Measurements from ENCODE around the gene PTPRN2.
"Not testable (repeated sequence)": the region's sequence is repeated elsewhere in the genome, so short reads cannot be mapped to it uniquely, and the experiment has no call there.

PTPRN2 gene

DNA sequence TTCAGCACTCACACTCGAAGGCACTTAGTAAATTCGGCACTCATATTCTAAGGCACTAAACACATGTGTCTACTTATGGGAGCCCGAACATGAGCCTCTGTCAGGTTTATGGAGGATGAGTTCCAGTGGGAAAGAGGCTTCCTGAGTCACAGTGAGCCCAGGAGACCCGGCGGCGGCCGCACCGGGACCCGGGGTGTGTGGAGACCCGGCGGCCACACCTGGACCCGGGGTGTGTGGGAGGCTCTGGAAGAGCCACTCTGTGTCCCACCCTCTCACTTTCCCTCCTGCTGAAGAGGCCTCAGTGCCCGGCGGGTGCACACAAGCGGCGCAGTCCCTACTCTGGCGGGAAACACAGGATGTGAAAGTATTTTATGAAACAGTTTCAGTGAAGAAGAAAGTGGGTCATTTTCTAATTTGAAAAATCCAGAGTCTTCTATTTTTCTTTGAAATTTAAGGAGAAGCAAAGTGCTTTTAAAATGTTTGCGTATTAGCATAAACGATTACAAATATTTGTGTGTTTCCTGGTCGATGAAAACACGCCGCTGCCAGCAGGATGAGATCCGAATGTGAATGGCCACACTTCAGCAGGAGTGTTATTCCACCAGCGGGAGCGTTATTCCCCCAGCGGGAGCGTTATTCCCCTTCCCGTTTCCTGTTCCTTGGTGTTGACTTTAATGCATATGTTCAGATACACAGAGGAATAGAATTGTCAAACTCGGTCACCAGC is 625.7 kb downstream of the PTPRN2 start:
- no peak for DNase-seq (ENCODE audit: low read depth in 2 of 2)

DNA sequence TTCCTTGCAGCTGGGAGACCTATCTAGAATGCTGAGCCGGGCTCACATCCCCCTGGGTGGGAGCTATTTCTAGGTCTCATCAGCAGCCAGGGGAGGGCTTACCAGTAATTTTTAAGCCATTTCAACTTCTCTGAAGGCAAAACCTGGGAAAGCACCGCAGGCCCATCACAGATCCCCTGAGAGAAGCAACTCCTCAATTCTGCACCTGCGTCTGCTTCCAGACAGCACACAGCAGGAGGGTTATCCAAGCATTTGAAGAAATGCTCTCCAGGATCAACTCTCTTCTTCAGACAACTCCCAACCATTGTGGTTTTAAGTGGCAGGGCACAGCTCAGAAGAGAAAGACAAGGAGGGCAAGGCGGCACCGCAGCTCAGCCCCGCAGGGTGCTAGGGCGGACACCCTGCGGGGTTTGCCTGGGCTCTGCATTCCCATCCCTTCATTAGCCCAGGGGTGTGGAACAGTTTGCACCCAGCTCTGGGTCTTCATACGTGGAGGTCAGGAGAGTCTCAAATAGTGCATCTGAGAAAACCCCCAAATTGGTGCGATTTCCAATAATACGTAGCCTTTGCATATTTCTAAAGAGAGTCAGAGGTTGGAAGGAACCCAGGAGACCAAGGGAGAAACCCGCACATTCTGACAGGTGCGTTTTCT is 632.1 kb downstream of the PTPRN2 start:
- DNase-seq (ENCODE audit: low read depth in 2 of 2), result no peak

DNA sequence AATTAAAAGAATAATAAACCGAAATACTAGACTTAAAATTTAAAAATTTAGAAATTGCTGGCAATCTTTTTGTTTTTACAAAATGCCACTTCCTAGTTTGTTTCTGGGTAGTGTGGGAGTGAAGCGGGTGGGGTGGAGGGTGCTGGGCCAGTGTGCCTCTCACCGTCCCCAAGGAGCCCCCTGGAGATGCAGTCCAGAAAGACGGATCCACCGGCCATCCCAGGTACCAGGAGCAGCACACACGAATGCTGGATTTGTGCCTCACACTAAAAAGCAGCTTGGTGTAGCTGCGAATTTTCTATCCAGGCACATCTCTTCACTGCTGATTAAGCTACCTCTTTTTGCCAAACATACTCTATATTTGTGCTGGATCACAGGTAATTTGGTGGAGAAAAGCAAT is 632.7 kb downstream of the PTPRN2 start:
- DNase-seq (ENCODE audit: low read depth in 2 of 2), result no peak

DNA sequence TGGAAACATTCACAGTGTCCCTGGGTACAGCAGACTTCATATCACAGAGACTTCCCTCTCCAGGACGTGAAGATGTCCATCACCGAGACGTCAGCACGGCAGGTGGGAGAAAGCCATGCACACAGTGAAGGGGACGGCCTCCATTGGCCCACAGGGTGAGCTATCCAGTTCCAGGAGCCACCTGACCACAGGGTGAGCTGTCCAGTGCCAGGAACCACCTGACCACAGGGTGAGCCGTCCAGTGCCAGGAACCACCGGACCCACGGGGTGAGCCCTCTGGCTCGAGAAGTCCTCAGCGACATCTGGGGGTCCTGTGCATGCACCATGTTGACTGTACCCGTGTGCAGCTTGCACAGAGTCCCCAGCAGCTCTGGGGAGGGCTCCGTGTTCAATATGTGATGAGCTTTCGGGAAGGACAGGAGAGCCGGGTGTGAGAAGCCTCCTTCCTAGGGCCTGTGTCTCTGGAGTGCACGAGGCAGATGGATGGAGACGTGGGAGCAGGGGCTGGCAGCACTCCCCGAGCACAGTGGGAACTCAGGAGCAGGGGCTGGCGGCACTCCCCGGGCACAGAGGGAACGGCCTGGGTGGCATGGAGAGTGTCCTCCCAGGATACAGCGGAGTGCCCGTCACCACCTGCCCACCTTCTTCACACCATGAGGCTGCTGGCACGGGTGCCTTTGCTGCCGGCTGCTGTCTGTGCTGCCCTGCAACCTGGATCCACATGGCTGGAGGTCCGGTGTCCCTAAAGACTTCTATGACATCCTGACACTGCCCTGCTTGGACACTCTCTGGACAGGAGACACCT is 634.6 kb downstream of the PTPRN2 start:
- no peak for DNase-seq (ENCODE audit: low read depth in 2 of 2)

DNA sequence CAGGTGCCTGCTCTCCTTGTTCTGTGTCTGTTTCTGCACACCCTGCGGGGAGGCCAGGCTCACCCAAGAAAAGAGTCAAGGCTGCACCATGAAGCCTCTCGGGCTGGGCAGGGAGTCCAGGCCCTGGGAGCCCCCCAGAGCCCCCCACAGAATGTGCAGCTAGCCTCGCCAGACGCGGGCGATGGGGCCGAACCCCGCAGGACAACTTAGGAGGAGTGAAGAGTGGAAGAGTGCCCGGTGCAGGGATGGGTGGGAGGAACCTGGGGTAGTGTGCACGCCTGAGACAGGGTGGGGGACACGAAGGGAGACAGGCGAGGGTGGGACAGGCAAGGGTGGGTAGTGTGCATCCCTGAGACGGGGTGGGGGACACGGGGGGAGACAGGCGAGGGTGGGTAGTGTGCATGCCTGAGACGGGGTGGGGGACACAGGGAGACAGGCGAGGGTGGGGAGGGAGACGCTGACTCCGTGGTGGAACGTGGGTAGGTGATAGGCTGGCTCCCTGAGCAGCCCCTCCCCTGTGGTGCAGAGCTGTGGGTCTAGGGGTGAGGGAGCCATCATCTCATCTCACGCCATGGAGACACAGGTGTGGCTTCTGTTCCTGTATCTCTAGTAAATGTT is 635.5 kb downstream of the PTPRN2 start:
- no peak for DNase-seq (ENCODE audit: low read depth in 2 of 2)

DNA sequence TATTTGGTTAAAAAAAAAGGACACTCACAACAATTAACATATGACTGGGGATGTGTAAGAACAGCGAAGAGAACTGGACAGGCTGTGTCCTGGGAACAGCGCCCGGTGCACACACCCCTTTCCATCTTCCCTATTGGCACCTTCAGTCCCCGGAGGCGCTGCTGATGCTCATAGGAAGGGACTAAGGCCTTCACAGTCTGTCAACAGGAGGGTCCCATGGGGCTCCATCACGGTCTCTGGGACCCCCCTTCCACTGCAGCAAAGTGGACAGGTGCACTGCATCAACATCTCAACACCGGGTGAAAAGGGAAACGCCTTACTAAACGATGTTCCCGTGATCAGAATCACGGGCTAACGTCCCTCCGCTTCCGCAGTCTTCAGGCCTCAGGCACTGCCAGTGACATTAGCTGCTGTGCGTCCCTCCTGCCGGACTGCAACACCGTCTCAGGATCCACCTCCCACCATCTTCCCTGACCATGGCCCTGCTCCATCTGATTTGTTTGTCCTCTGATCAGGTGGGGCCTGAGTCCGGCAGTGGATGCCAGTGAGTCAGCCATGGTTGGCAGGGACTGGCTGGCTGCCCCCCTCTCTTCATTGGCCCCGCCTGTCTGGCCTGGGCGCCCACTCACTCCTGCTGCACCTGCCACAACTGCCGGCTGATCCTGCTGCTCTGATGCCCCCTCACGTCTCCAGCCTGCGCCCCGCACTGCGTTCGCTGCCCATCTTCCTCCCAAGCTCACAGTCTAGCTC is 636.1 kb downstream of the PTPRN2 start:
- no peak for DNase-seq (ENCODE audit: low read depth in 2 of 2)

DNA sequence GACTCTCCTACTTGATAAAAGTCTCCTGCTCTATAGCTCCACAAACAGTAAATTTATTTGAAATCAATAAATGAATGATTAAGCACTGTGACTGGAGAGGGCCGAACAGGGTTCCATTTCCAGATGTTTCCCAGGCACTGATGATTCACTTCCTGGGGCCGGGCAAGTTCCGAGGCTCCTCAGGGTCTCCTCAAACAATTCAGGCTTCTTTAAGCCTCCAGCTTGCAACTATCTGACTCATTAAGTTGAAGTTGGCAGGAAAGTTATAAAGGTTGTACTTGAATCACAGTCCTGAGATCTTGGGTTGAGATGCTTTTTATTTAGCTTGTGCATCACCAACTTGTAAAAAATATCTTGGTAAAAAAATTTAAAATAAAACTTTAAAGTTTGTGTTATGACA is 637.9 kb downstream of the PTPRN2 start:
- DNase-seq (ENCODE audit: low read depth in 2 of 2), result no peak

DNA sequence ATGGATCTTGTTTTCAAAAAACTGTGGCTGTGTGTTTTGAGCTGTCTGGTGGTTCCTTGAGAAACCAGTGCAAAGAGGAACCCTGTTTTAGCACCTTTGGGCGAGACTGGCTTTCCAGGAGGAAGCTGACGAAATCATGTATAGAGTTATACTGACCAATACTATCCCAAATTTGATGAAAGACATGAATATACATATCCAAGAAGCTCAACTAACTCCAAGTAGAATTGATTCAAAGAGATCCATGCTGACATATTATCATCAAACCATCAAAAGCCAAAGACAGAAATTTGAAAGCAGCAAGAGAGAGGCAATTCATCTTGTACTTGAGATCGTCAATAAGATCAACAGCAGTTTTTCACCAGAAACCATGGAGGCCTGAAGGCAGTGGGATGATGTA is 640.1 kb downstream of the PTPRN2 start:
- no peak for DNase-seq (ENCODE audit: low read depth in 2 of 2)

DNA sequence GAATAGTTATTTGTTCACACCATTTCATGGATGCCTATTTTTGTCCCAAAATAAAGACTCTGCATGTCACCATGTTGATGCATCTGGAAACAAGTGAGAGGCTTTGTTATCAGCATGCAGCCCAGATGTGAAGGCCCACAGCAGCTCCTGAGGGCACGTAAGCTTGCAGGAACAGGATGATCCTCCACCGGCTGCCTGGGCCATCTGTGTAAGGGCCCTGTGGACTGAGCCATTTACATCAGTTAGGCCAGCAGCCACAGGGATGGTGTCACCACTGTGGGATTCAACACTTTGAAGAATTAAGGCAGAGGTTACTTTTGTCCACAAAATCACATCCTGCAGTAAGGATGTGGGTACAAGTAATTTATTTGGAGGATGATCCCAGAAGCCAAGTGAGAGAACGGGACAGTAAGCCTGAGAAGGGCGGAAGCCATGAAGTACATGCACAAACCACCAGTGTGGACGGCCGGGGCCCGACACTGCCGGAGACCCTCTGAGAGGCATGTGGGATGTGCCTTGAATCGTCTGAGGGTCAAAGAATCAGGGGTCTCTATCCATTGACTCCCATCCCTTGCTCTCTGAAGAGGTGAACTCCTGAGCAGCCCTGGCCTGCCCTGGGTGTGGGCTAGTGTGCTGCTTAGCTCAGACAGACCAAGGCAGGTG is 641.1 kb downstream of the PTPRN2 start:
- DNase-seq (ENCODE audit: low read depth in 2 of 2), result no peak

DNA sequence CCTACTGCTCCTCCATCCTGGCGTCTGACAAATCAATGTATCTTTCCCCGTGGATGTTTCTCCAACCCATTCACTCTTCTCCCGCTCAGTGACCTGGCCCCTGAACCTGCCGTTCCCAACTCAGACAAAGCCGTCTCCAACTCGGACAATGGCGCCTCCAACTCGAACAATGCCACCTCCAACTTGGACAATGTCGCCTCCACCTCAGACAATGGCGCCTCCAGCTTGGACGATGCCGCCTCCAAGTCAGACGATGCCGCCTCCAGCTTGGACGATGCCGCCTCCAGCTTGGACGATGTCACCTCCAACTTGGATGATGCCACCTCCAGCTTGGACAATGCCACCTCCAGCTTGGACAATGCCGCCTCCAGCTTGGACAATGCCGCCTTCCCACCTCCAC is 642.2 kb downstream of the PTPRN2 start:
- no peak for DNase-seq (ENCODE audit: low read depth in 2 of 2)

DNA sequence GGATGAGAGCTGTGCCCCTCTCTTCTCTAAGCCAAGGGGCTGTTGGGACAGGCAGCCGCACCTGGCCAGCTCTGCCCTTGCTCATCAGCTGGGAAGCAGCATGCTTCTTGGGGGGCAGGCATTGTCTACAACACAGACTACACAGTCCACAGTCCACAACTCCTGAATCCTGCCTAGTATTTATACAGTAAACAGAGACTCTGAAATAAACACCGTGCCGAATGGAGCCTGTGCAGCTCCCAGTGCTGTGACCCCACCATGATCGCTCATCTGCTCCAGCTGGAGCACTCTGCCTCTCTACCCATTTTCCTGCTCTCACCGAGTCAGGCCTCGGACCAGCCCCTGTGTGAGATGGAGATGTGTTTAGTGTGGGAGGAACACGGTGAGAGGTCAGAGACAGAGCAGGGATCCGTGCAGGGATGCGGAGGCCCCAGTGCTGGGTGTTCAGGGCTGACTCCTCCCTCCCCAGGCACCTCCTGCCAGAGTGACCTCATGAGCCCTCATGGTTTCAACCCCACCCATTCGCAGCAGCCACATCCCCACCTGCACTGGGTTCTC is 642.8 kb downstream of the PTPRN2 start:
- no peak for DNase-seq (ENCODE audit: low read depth in 2 of 2)

DNA sequence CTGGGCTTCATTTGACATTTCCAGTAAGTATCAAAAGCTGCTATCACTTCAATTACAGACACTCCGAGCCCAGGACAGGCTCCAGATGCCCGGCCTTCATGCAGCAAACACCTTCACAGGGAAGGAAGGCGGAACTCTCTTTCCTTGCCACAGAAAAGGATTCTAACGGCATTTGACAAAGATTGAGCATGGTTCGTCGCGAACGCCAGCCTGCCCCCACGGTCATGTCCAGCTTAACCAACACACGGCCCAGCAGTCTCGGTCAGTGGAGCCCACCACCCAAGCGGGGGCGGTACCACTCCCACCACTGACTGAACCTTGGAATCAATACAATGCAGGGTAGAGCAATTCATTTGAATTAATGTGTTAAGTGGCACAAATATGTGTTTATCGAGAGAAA is 643.6 kb downstream of the PTPRN2 start:
- DNase-seq (ENCODE audit: low read depth in 2 of 2), result no peak

DNA sequence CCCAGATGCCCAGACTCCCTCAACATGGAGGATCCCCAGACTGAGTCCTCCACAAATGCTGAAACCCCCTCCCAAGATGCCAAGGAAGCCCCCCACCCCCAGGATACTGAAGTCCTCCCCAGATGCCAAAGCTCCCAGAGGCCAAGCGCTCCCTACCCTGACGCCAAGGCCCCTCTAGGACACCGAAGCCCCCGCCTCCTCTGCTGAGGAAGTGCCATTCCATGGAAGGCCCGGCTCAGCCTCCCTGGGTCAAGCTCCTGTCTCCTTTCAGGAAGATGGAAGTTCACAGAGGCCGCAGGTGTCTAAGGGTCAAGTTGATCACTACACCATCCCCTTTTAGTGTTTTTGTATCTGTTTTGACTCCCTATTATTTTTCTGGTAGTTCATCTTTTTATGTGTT is 644.1 kb downstream of the PTPRN2 start:
- no peak for DNase-seq (ENCODE audit: low read depth in 2 of 2)

DNA sequence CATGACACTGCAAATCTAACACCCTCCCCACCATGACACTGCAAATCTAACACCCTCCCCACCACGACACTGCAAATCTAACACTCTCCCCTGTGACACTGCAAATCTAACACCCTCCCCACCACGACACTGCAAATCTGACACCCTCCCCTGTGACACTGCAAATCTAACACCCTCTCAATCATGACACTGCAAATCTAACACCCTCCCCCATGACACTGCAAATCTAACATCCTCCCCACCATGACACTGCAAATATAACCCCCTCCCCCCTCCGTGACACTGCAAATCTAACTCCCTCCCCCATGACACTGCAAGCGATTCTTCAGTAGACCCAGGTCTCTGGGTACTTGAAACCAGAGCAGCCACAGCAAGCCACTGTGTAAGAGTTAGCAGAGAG is 646.4 kb downstream of the PTPRN2 start:
- no peak for DNase-seq (ENCODE audit: low read depth in 2 of 2)

DNA sequence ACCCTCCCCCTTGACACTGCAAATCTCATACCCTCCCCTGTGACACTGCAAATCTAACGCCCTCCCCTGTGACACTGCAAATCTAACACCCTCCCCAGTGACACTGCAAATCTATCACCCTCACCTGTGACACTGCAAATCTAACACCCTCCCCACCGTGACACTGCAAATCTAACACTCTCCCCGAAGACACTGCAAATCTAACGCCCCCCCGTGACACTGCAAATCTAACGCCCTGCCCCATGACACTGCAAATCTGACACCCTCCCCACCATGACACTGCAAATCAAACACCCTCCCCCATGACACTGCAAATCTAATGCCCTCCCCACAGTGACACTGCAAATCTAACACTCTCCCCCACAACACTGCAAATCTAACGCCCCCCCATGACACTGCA is 647.1 kb downstream of the PTPRN2 start:
- DNase-seq (ENCODE audit: low read depth in 2 of 2), result no peak

DNA sequence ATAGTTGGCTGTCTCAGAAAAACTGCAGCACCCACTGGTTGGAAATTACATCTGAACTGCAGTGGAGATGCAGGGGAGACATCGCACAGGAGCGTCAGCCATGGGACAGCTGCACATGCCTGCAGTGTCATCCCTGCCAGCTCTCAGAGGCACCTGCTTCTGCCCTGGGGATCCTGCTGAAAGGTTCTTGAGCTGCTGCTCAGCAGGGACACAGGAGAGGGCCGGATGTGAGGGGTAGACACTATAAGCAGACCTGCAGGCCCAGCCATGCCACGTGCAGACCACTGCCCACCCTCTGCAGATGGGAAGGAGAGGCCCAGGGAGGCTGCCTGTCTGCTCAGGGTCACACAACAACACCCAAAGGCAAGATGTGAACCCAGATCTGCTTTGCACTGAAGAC is 649.4 kb downstream of the PTPRN2 start:
- no peak for DNase-seq (ENCODE audit: low read depth in 2 of 2)

DNA sequence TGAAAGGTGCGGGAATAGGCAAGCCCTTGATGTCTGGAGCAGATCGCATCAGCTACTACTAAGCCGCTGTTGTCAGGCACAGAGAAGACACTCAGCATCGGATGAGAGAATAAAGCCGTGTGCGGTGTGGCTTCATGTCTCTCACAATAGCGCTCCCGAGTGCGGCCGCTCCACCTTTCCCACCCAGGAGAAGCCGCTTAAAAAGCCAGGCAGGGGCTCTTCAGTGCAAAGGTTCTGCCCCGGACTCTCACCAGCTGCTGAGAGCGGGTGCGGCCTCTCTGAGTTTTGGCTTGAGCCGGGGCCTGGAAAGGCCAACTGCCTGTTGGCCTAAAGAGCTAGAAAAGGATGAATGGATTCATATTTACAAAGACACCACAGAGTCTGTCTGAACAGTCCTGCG is 650.2 kb downstream of the PTPRN2 start:
- no peak for DNase-seq (ENCODE audit: low read depth in 2 of 2)

DNA sequence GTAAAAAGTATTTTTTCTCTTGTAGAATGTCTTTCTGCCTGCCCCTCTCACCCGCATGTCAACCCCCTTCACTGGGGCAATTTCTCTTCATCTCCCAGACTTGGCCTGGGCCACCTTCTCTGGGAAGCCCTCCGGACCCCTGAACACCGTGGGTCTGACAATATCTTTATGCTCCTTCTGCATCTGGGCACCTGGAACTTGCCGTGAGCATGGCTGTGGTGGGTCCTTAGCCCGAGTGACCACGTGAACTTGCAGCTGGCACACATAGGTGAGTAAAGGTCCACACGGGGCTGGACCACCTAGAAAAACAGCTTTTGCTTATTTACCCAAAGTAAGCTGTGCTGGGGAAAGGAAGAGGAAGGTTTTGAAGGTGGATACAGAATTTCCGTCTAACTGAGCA is 650.6 kb downstream of the PTPRN2 start:
- DNase-seq (ENCODE audit: low read depth in 2 of 2), result no peak

DNA sequence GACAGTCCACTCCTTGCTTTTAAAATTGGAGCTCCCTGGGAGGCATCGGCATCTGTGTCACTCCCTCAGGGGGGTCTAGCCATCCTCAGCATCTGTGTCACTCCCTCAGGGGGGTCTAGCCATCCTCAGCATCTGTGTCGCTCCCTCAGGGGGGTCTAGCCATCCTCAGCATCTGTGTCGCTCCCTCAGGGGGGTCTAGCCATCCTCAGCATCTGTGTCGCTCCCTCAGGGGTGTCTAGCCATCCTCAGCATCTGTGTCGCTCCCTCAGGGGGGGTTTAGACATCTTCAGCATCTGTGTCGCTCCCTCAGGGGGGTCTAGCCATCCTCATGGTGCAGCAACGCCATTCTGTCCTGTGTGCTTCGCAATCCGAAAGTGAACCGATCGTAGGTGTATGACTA is 651.9 kb downstream of the PTPRN2 start:
- DNase-seq (ENCODE audit: low read depth in 2 of 2), result not testable (repeated sequence)

DNA sequence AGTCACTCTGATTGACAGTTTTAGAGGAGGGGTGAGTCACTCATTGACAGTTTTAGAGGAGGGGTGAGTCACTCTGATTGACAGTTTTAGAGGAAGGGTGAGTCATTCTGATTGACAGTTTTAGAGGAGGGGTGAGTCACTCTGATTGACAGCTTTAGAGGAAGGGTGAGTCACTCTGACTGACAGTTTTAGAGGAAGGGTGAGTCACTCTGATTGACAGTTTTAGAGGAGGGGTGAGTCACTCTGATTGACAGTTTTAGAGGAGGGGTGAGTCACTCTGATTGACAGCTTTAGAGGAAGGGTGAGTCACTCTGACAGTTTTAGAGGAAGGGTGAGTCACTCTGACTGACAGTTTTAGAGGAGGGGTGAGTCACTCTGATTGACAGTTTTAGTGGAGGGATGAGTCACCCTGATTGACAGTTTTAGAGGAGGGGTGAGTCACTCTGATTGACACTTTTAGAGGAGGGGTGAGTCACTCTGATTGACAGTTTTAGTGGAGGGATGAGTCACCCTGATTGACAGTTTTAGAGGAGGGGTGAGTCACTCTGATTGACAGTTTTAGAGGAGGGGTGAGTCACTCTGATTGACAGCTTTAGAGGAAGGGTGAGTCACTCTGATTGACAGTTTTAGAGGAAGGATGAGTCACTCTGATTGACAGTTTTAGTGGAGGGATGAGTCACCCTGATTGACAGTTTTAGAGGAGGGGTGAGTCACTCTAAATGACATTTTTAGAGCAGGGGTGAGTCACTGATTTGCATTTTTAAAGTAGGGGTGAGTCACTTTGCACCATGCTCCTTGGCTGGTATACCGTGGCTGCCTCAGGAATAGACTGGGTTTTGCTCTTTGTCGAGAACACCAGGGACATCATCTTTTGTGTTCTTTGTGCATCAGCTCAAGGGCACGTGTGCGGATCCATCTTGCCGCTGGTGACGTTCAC is 654.1 kb downstream of the PTPRN2 start:
- not testable (repeated sequence) for DNase-seq (ENCODE audit: low read depth in 2 of 2)
